H1 (cell line): ENCODE measurements around the gene CHRDL1. TPM values are rescaled to one million over a fixed set of nuclear protein-coding genes. Genes with fewer than 3 reads are reported as not detected.
A peak's percentile ranks its signal among the peaks of the same experiment; 100 is the strongest.

Experiments
- ATF3 ChIP-seq: IDR thresholded peaks from 2 replicates; pipeline ENCODE4 v1.6.1; 2011; ENCODE audit warnings: low read depth, mild to moderate bottlenecking, low read length; ENCODE audit not compliant: insufficient read depth
- CHD7 ChIP-seq: fragments of 300-600 bp; sonication (generic); IDR thresholded peaks from 2 replicates; pipeline ENCODE4 v1.7.1; 2012; ENCODE audit warnings: low read length, moderate library complexity, mild to moderate bottlenecking, inconsistent platforms; ENCODE audit not compliant: insufficient replicate concordance
- CTBP2 ChIP-seq: IDR thresholded peaks from 2 replicates; pipeline ENCODE4 v1.7.0; 2011; ENCODE audit warnings: borderline replicate concordance, mild to moderate bottlenecking, moderate library complexity, mixed read lengths, low read length; ENCODE audit not compliant: insufficient read depth, insufficient read length
- EGR1 ChIP-seq: IDR thresholded peaks from 2 replicates; pipeline ENCODE4 v1.6.1; 2011; ENCODE audit warnings: low read depth, low read length, borderline replicate concordance
- HDAC2 ChIP-seq, 2 experiments: fragments of 300-600 bp in 1 of 2; sonication (generic) in 1 of 2; IDR thresholded peaks; 2 replicates each; pipeline ENCODE4 v1.6.1; 2011 to 2012; ENCODE audit warnings: low read depth in 2 of 2, low read length in 2 of 2, mild to moderate bottlenecking in 2 of 2, moderate library complexity in 2 of 2, borderline replicate concordance in 1 of 2, inconsistent platforms in 1 of 2
- POLR2A ChIP-seq, 2 experiments: IDR thresholded peaks; 1 replicate in 1 of 2; 2 replicates in 1 of 2; pipeline ENCODE4 v1.6.1; 2011; ENCODE audit warnings: low read depth in 2 of 2, low read length in 2 of 2, mild to moderate bottlenecking in 2 of 2; ENCODE audit errors: control extremely low read depth in 1 of 2
- POLR2AphosphoS5 ChIP-seq: IDR thresholded peaks from 2 replicates; pipeline ENCODE4 v1.6.1; 2011; ENCODE audit warnings: low read depth, low read length
- SAP30 ChIP-seq: fragments of 300-600 bp; sonication (generic); IDR thresholded peaks from 2 replicates; pipeline ENCODE4 v1.7.1; 2012; ENCODE audit warnings: low read length, moderate library complexity, mild to moderate bottlenecking, inconsistent platforms; ENCODE audit not compliant: insufficient read depth, insufficient replicate concordance
- SP1 ChIP-seq: IDR thresholded peaks from 2 replicates; pipeline ENCODE4 v1.6.1; 2011; ENCODE audit warnings: low read depth, low read length
- SUZ12 ChIP-seq: fragments of 200-600 bp; sonication (generic); IDR thresholded peaks from 2 replicates; pipeline ENCODE4 v1.6.1; 2012; ENCODE audit warnings: mild to moderate bottlenecking, inconsistent platforms, low read length, moderate library complexity, mixed read lengths
- YY1 ChIP-seq: IDR thresholded peaks from 2 replicates; pipeline ENCODE4 v1.6.1; 2011; ENCODE audit warnings: low read depth, mild to moderate bottlenecking, low read length
- polyA plus RNA-seq, 7 experiments: library from polyadenylated mRNA; depleted of rRNA in 3 of 7; stranded (reverse) in 5 of 7; unstranded in 2 of 7; fragments of >200 nt in 5 of 7; fragments of 200-250 nt in 2 of 7; gene quantifications; 1 replicate in 5 of 7; 2 replicates in 1 of 7; 4 replicates in 1 of 7; pipeline versions ENCODE4 v1.2.1 to v1.2.3, GENCODE V29; 2011 to 2013; ENCODE audit warnings: missing spikeins in 2 of 7, mixed read lengths in 2 of 7
- total RNA-seq: library from RNA; stranded (reverse); fragmentation: NEBNext Ultra II Directional; extraction: Animal tissue kit (Norgen Biotek cat#: 25700); gene quantifications from 2 replicates; pipeline ENCODE4 v1.2.1, GENCODE V29; 2021

CHRDL1 gene
- total and polyA plus RNA-seq, 2 of the 8 experiments (the other 6 are each of a cell fraction or from before 2014, with no cell fraction given): 5.6 to 15.6 TPM

GRCh38 chrX:110667706-110668105 is 127.9 kb downstream of the CHRDL1 start (continued):
- TF ChIP-seq CHD7 (no peak), POLR2A (IDR thresholded peaks at IDR 0.05; ENCODE audit: control extremely low read depth in 1 of 2, low read depth in 2 of 2, low read length in 2 of 2) (0 out of 3 replicates have a peak, but pooled peaks of 1 of the 2 experiments have one; percentile 32), EGR1 (peak; percentile 97), SP1 (0 out of 2 replicates have a peak, but pooled peaks have one; percentile 67), ATF3 (no peak), CTBP2 (no peak), SUZ12 (no peak), SAP30 (no peak), YY1 (peak; percentile 62), HDAC2 (IDR thresholded peaks at IDR 0.05; ENCODE audit: borderline replicate concordance in 1 of 2, low read depth in 2 of 2, low read length in 2 of 2) (no peak), POLR2AphosphoS5 (peak; percentile 23; the same call in 1 of the 2 replicates)
